Lower leg skin (tissue), 3 donors: ENCODE measurements around the gene ATP5ME.

ENCODE experiments used
- POLR2A ChIP-seq, 2 donors: fragments of 450-650 bp; IDR thresholded peaks; one replicate each; pipeline ENCODE4 v1.6.1; 2016 to 2017; ENCODE audit warnings: antibody characterized with exemption in 2 of 2, mild to moderate bottlenecking in 1 of 2, moderate library complexity in 1 of 2
- TF ChIP-seq, protein P1 (sequence below), 3 donors: fragments of 450-650 bp; IDR thresholded peaks; one replicate each; pipeline ENCODE4 v1.5.1; 2016; ENCODE audit warnings: antibody characterized with exemption in 3 of 3, mild to moderate bottlenecking in 3 of 3, moderate library complexity in 2 of 3

DNA sequence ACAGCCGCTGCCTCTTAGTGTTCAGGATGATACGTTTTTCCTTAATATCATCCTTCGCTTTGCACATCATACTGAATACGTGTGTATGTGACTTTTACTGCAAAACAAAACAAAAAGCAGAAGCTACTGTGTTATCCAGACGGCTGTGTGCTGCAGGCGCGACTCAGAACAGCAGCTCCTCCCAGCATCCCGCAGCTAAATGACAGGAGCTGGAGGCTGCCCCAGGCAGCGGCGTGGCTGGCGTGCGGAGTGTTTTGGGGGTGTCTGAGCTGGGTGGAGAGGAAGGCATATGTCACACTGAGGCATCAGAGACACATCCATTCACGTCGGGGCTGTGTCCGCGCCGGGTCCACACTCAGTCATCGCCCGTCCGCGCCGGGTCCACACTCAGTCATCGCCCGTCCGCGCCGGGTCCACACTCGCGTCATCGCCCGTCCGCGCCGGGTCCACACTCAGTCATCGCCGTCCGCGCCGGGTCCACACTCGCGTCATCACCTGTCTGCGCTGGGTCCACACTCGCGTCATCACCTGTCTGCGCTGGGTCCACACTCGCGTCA is 48.2 kb upstream of the ATP5ME start:
- TF ChIP-seq, protein P1, sequence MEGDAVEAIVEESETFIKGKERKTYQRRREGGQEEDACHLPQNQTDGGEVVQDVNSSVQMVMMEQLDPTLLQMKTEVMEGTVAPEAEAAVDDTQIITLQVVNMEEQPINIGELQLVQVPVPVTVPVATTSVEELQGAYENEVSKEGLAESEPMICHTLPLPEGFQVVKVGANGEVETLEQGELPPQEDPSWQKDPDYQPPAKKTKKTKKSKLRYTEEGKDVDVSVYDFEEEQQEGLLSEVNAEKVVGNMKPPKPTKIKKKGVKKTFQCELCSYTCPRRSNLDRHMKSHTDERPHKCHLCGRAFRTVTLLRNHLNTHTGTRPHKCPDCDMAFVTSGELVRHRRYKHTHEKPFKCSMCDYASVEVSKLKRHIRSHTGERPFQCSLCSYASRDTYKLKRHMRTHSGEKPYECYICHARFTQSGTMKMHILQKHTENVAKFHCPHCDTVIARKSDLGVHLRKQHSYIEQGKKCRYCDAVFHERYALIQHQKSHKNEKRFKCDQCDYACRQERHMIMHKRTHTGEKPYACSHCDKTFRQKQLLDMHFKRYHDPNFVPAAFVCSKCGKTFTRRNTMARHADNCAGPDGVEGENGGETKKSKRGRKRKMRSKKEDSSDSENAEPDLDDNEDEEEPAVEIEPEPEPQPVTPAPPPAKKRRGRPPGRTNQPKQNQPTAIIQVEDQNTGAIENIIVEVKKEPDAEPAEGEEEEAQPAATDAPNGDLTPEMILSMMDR (IDR thresholded peaks at IDR 0.05): no peak
- TF ChIP-seq POLR2A (IDR thresholded peaks at IDR 0.05): no peak
